ENCODE data around the gene ROBO3. TPM values are rescaled to one million over a fixed set of nuclear protein-coding genes. Genes with fewer than 3 reads are reported as not detected.
A peak's percentile ranks its signal among the peaks of the same experiment; 100 is the strongest.

Gene ROBO3
- total RNA-seq, 1 donor from 2014 or later, result 30.6 TPM

GRCh38 chr11:124875401-124875800 lies 10.2 kb downstream of the ROBO3 start:
- no peak for DNase-seq (ENCODE audit: low read depth)
- no peak for TF ChIP-seq CTCF (conservative IDR thresholded peaks at IDR 0.05; ENCODE audit: low read depth, low read length)
- peak overlapping the region; percentile 68 for H3K4me3 ChIP-seq (ENCODE audit: low read depth, low read length)

- H3K4me3 ChIP-seq (ENCODE audit: low read depth, low read length), result peak overlapping the region; percentile 68
- peak; percentile 39 for DNase-seq (ENCODE audit: low read depth)
- TF ChIP-seq CTCF (conservative IDR thresholded peaks at IDR 0.05; ENCODE audit: low read depth, low read length), result peak; percentile 69
These were observed 10.9 kb downstream of the ROBO3 start for GRCh38 chr11:124875943-124876817.

GRCh38 chr11:124876818-124877630 lies 11.8 kb downstream of the ROBO3 start:
- TF ChIP-seq CTCF (conservative IDR thresholded peaks at IDR 0.05; ENCODE audit: low read depth, low read length), result no peak
- no peak for DNase-seq (ENCODE audit: low read depth)
- H3K4me3 ChIP-seq (ENCODE audit: low read depth, low read length), result peak overlapping the region; percentile 68

- DNase-seq (ENCODE audit: low read depth), result no peak
- H3K4me3 ChIP-seq (ENCODE audit: low read depth, low read length), result no peak overlapping the region
- TF ChIP-seq CTCF (conservative IDR thresholded peaks at IDR 0.05; ENCODE audit: low read depth, low read length), result no peak
These were observed 12.3 kb downstream of the ROBO3 start for GRCh38 chr11:124877631-124877909.

- no peak for TF ChIP-seq CTCF (conservative IDR thresholded peaks at IDR 0.05; ENCODE audit: low read depth, low read length)
- DNase-seq (ENCODE audit: low read depth), result no peak
- no peak overlapping the region for H3K4me3 ChIP-seq (ENCODE audit: low read depth, low read length)
These were observed 12.9 kb downstream of the ROBO3 start for GRCh38 chr11:124877910-124878758.

- H3K4me3 ChIP-seq (ENCODE audit: low read depth, low read length), result no peak overlapping the region
- TF ChIP-seq CTCF (conservative IDR thresholded peaks at IDR 0.05; ENCODE audit: low read depth, low read length), result no peak
- DNase-seq (ENCODE audit: low read depth), result no peak
These were observed 13.7 kb downstream of the ROBO3 start for GRCh38 chr11:124878759-124879492.

Data from epithelial cell of proximal tubule (primary cell).